IgD-negative memory B cell (primary cell): ENCODE measurements around the gene SRSF10. TPM values are rescaled to one million over a fixed set of nuclear protein-coding genes. Genes with fewer than 3 reads are reported as not detected.

Experiments used
- H3K27ac Mint-ChIP-seq, 3 donors: one replicate each; pipeline ENCODE4 v1.8.0; 2020 to 2022; ENCODE audit warnings: mild to moderate bottlenecking in 3 of 3, mixed read lengths in 3 of 3, moderate library complexity in 1 of 3
- H3K27me3 Mint-ChIP-seq: one replicate; pipeline ENCODE4 v1.8.0; 2021; ENCODE audit warnings: mixed read lengths
- H3K36me3 Mint-ChIP-seq: one replicate; pipeline ENCODE4 v1.8.0; 2020; ENCODE audit warnings: mild to moderate bottlenecking, mixed read lengths
- H3K4me1 Mint-ChIP-seq, 3 donors: one replicate each; pipeline ENCODE4 v1.8.0; 2020 to 2022; ENCODE audit warnings: mixed read lengths in 3 of 3, mild to moderate bottlenecking in 1 of 3
- H3K4me3 Mint-ChIP-seq, 4 donors: one replicate each; pipeline ENCODE4 v1.8.0; 2020 to 2022; ENCODE audit warnings: mild to moderate bottlenecking in 4 of 4, mixed read lengths in 4 of 4, moderate library complexity in 3 of 4
- H3K9me3 Mint-ChIP-seq, 3 donors: one replicate each; pipeline ENCODE4 v1.8.0; 2020 to 2021; ENCODE audit warnings: mixed read lengths in 3 of 3, mild to moderate bottlenecking in 1 of 3
- polyA plus RNA-seq: library from polyadenylated mRNA; unstranded; fragments of 300-500 nt; fragmentation: Illumina TruSeq; gene quantifications from one replicate; pipeline ENCODE4 v1.2.3, GENCODE V29; 2021

Gene SRSF10
- polyA plus RNA-seq, 1 donor from 2014 or later = 116 TPM

GRCh38 chr1:23957096-23957495, 23.0 kb downstream of the SRSF10 start:
- peaks cover 2% of the 10 kb centered on the region for H3K36me3 Mint-ChIP-seq
- H3K9me3 Mint-ChIP-seq = no peaks in the 10 kb centered on the region
- peaks cover 46 to 50% (median 47%) of the 10 kb centered on the region in 3 donors for H3K4me1 Mint-ChIP-seq
- peak overlapping the region; percentile 86 to 100 (median 92) for H3K27ac Mint-ChIP-seq
- no peaks in the 10 kb centered on the region for H3K27me3 Mint-ChIP-seq
- peak overlapping the region in 1 of 4 donors; percentile 100 for H3K4me3 Mint-ChIP-seq

GRCh38 chr1:23953020-23953419, 27.1 kb downstream of the SRSF10 start:
- Mint-ChIP-seq H3K9me3 (no peaks in the 10 kb centered on the region), H3K4me3 (no peak overlapping the region), H3K27me3 (no peaks in the 10 kb centered on the region), H3K4me1 (peaks cover 28 to 34% (median 32%) of the 10 kb centered on the region in 3 donors), H3K36me3 (peaks cover 1% of the 10 kb centered on the region), H3K27ac (peak overlapping the region in 1 of 3 donors; percentile 58)

- H3K27me3 Mint-ChIP-seq = no peaks in the 10 kb centered on the region
- H3K27ac Mint-ChIP-seq = no peak overlapping the region
- peaks cover 1% of the 10 kb centered on the region for H3K36me3 Mint-ChIP-seq
- peaks cover 2 to 11% (median 3%) of the 10 kb centered on the region in 3 donors for H3K9me3 Mint-ChIP-seq
- no peak overlapping the region for H3K4me3 Mint-ChIP-seq
- H3K4me1 Mint-ChIP-seq = peaks cover 7 to 19% (median 15%) of the 10 kb centered on the region in 3 donors
Observed at GRCh38 chr1:23947366-23947765, 32.8 kb downstream of the SRSF10 start.

DNA sequence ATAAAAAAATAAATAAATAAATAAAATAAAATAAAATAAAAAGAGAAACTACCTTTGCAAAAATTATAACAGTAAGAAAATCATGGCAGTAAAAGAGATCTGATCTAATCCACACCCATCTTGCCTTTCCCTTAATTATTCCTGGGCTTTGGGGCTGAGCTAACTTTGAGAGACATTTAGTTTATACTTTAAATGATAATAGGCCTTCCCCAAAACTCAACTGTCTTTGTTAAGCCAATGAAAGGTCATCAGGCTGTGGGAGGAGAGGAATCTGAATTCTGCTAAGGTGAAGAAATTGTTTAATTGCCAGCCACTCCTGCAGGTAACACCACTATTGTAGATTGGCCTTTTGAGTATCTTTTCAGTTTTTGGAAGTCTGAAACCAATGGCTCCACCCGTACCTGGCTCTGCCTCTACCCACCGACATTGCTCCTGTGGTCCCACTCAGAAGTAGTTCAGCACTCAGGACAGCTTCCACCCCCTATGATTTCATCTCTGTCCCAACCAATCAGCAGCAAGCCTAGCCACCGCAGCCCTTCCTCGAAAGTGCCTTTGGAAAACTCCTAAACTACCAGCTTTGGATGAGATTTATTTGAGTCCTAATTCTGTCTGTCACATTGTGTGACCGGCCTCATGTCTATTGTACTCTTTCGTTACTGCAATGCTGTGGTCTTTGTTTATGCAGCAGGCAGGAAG, 43.5 kb downstream of the SRSF10 start:
- Mint-ChIP-seq H3K36me3 (no peaks in the 10 kb centered on the region), H3K27ac (no peak overlapping the region), H3K4me1 (peaks cover 10 to 12% (median 11%) of the 10 kb centered on the region in 3 donors), H3K4me3 (peak overlapping the region in 1 of 4 donors; percentile 34), H3K9me3 (no peaks in the 10 kb centered on the region), H3K27me3 (no peaks in the 10 kb centered on the region)

GRCh38 chr1:23931491-23931880, 48.6 kb downstream of the SRSF10 start:
- no peaks in the 10 kb centered on the region for H3K27me3 Mint-ChIP-seq
- no peaks in the 10 kb centered on the region for H3K36me3 Mint-ChIP-seq
- no peaks in the 10 kb centered on the region for H3K9me3 Mint-ChIP-seq
- peaks cover 17 to 23% (median 20%) of the 10 kb centered on the region in 3 donors for H3K4me1 Mint-ChIP-seq
- H3K27ac Mint-ChIP-seq = peak overlapping the region; percentile 65 to 85 (median 83)
- peak overlapping the region; percentile 35 to 89 (median 81) for H3K4me3 Mint-ChIP-seq

- H3K4me1 Mint-ChIP-seq = peaks cover 17 to 23% (median 20%) of the 10 kb centered on the region in 3 donors
- no peaks in the 10 kb centered on the region for H3K36me3 Mint-ChIP-seq
- H3K27me3 Mint-ChIP-seq = no peaks in the 10 kb centered on the region
- peak overlapping the region; percentile 35 to 89 (median 81) for H3K4me3 Mint-ChIP-seq
- peak overlapping the region; percentile 65 to 85 (median 83) for H3K27ac Mint-ChIP-seq
- no peaks in the 10 kb centered on the region for H3K9me3 Mint-ChIP-seq
Observed at GRCh38 chr1:23930861-23931490, 49.2 kb downstream of the SRSF10 start.

DNA sequence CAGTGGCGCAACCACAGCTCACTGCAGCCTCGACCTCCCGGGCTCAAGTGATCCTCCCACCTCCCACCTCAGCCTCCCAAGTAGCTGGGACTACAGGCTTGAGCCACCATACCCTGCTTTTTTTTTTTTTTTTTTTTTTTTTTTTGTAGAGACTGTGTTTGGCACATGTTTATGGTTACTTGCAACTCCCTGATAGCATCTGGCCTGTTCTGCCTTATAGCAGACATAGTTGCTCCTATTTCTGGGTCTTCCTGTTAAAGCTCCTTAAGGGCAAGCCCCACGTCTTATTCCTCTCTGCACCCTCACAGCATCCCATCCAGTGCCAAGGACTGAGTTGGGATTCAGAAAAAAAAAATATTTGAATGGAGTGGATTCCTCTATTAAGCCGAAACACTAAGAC, 49.9 kb downstream of the SRSF10 start:
- Mint-ChIP-seq H3K4me3 (peak overlapping the region in 2 of 4 donors; percentile 4 to 8), H3K27ac (peak overlapping the region in 1 of 3 donors; percentile 81), H3K4me1 (peaks cover 17 to 23% (median 20%) of the 10 kb centered on the region in 3 donors), H3K9me3 (no peaks in the 10 kb centered on the region), H3K27me3 (no peaks in the 10 kb centered on the region), H3K36me3 (no peaks in the 10 kb centered on the region)

DNA sequence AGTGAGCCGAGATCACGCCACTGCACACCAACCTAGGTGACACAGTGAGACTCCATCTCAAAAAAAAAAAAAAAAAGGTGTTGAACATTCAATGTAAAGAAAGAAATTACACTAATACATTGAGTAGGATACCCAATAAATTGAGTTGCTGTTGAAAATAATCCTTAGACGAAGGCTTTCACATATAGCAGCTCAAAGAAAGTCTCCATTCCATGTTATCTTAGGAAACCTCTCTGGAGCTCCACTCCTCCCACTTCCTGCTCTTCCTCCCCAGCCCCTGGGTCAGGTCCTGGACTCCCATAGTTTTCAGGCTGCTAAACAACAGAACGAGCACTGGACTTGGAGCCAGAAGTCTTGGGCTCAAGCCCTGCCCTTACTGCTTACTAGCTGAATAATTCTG, 51.3 kb downstream of the SRSF10 start:
- H3K4me1 Mint-ChIP-seq = peaks cover 17 to 23% (median 20%) of the 10 kb centered on the region in 3 donors
- no peaks in the 10 kb centered on the region for H3K9me3 Mint-ChIP-seq
- no peak overlapping the region for H3K27ac Mint-ChIP-seq
- no peaks in the 10 kb centered on the region for H3K36me3 Mint-ChIP-seq
- H3K4me3 Mint-ChIP-seq = no peak overlapping the region
- H3K27me3 Mint-ChIP-seq = no peaks in the 10 kb centered on the region

- H3K36me3 Mint-ChIP-seq = no peaks in the 10 kb centered on the region
- no peaks in the 10 kb centered on the region for H3K9me3 Mint-ChIP-seq
- no peak overlapping the region for H3K4me3 Mint-ChIP-seq
- H3K27ac Mint-ChIP-seq = peak overlapping the region in 1 of 3 donors; percentile 25
- peaks cover 11 to 16% (median 13%) of the 10 kb centered on the region in 3 donors for H3K4me1 Mint-ChIP-seq
- H3K27me3 Mint-ChIP-seq = no peaks in the 10 kb centered on the region
Observed at GRCh38 chr1:23927097-23927496, 53.0 kb downstream of the SRSF10 start.

DNA sequence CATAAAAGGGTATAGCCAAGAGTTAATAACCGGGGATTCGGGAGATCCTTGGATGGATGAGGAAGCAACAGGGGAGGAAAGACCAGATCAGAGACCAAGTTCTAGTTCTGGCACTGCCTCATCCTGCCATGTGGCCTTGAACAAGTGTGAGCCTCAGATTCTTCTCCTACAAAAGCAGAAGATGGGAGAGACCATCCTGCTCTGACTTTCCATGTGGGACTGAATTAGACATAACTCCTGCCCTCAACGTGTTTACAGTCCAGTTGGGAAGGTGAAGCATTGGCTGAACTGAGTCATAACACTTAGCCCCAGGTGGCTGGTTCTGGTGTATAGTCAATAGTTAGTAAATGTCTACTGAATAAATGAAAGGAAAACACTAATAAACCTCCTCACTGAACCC, 54.8 kb downstream of the SRSF10 start:
- H3K36me3 Mint-ChIP-seq = no peaks in the 10 kb centered on the region
- H3K9me3 Mint-ChIP-seq = no peaks in the 10 kb centered on the region
- no peaks in the 10 kb centered on the region for H3K27me3 Mint-ChIP-seq
- no peak overlapping the region for H3K27ac Mint-ChIP-seq
- no peak overlapping the region for H3K4me3 Mint-ChIP-seq
- peaks cover 2 to 6% (median 2%) of the 10 kb centered on the region in 3 donors for H3K4me1 Mint-ChIP-seq

GRCh38 chr1:23924601-23925000, 55.5 kb downstream of the SRSF10 start:
- Mint-ChIP-seq H3K9me3 (no peaks in the 10 kb centered on the region), H3K27me3 (no peaks in the 10 kb centered on the region), H3K36me3 (no peaks in the 10 kb centered on the region), H3K4me3 (no peak overlapping the region), H3K27ac (peak overlapping the region in 1 of 3 donors; percentile 83), H3K4me1 (peaks cover 2 to 12% (median 4%) of the 10 kb centered on the region in 3 donors)

DNA sequence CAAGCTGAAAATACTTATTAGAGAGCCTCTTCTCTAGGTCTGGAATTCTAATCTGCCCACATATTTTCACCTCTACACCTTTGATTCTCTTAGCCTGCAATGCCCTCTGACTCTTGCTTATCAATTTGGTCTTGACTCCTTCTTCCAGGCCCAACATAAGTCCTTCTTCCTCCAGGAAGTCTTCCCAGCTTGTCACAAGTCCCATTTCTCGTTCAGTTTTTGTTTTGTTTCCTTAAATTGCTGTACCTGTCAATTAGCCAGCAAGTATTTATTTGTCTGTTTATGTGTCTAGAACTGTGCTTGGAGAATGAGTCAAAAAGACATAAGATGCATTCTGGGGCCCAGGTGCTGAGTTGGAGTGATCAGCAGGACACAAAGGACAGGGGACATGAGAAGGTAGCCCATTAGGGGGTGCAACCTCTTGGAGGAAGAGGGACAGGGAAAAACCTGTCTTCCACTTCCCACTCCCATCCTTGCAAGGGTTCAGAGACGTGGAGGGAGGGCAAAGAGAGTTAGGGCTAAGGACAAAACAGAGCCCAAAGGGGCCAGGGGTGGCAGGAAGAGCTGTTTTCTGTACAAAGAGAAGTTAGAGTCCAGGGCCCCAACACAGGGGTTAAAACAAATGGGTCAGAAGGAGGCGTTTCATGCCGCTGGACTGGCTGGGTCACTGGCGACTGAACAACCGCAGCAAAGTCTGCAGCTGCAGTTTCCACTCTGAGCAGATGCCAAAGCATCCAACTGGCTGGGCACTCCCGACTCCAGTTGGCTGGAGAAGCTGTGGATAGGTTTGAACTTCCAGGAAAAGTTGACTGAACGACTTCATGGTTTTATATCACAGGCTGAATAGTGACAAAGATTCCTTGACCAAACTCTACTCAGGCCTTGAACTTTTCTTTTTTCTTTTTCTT, 56.3 kb downstream of the SRSF10 start:
- Mint-ChIP-seq H3K27ac (no peak overlapping the region), H3K27me3 (no peaks in the 10 kb centered on the region), H3K4me1 (peaks cover 2 to 12% (median 4%) of the 10 kb centered on the region in 3 donors), H3K4me3 (no peak overlapping the region), H3K9me3 (no peaks in the 10 kb centered on the region), H3K36me3 (no peaks in the 10 kb centered on the region)

DNA sequence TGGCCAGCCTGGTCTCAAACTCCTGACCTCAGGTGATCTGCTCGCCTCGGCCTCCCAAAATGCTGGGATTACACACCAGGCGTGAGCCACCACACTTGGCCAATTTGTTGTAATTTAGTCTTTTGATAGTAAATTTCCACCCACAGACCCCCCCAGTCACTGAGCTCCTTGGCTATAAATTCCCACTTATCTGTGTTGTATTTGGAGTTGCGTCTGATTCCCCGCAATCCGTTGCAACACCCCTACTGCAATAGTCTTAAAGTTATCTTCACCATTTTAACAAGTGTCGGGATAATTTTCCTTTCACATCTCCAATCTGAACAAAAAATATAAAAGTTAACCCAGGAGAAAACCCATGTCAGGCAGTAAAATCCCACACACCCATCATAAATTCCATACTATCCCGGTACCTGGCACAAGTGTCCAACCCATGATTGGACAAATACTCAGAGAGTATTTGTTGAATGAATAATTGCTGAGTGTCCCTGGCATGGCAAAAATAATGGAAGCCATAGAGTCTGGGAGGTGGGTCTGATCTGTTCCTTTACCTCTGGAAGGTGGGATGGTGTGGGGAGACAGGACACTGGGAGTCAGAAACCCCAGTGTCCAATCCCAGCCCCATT, 57.7 kb downstream of the SRSF10 start:
- Mint-ChIP-seq H3K36me3 (no peaks in the 10 kb centered on the region), H3K9me3 (no peaks in the 10 kb centered on the region), H3K27me3 (no peaks in the 10 kb centered on the region), H3K4me1 (peaks cover 2 to 12% (median 4%) of the 10 kb centered on the region in 3 donors), H3K4me3 (no peak overlapping the region), H3K27ac (no peak overlapping the region)
